GM12865 (cell line): ENCODE data around the gene PRKCA.
"Not testable (repeated sequence)": the region's sequence is repeated elsewhere in the genome, so short reads cannot be mapped to it uniquely, and the experiment has no call there.

Source experiments
- DNase-seq: peaks from one replicate; pipeline ENCODE4 v3.0.0; 2010; ENCODE audit warnings: low read depth
- H3K4me3 ChIP-seq: 2 replicates; pipeline ENCODE4 v1.5.1; 2011; ENCODE audit warnings: mild to moderate bottlenecking, low read depth, low read length, control low read depth
- CTCF ChIP-seq: IDR thresholded peaks from 2 replicates; pipeline ENCODE4 v1.5.1; 2011; ENCODE audit warnings: low read length, control low read depth, low read depth, inconsistent platforms; ENCODE audit not compliant: insufficient read depth; ENCODE audit errors: missing control alignments

Gene PRKCA

GRCh38 chr17:66720567-66720966, 418.2 kb downstream of the PRKCA start:
- TF ChIP-seq CTCF = no peak
- no peak overlapping the region for H3K4me3 ChIP-seq
- DNase-seq = no peak

GRCh38 chr17:66722341-66722740, 419.9 kb downstream of the PRKCA start:
- DNase-seq = no peak
- no peak overlapping the region for H3K4me3 ChIP-seq
- no peak for TF ChIP-seq CTCF

- H3K4me3 ChIP-seq = no peak overlapping the region
- TF ChIP-seq CTCF = no peak
- DNase-seq = no peak
Measured at GRCh38 chr17:66724581-66725341, 422.3 kb downstream of the PRKCA start.

GRCh38 chr17:66725438-66725837, 423.0 kb downstream of the PRKCA start:
- not testable (repeated sequence) for H3K4me3 ChIP-seq, DNase-seq

- no peak for DNase-seq
Measured at GRCh38 chr17:66725956-66726355, 423.5 kb downstream of the PRKCA start.

GRCh38 chr17:66726371-66726770, 424.0 kb downstream of the PRKCA start:
- DNase-seq = no peak
- H3K4me3 ChIP-seq = no peak overlapping the region
- no peak for TF ChIP-seq CTCF

More at GRCh38 chr17:66725956-66726355, 423.5 kb downstream of the PRKCA start:
- no peak for TF ChIP-seq CTCF
- H3K4me3 ChIP-seq = no peak overlapping the region

- DNase-seq = no peak
- no peak overlapping the region for H3K4me3 ChIP-seq
- TF ChIP-seq CTCF = no peak
Measured at GRCh38 chr17:66726846-66727245, 424.4 kb downstream of the PRKCA start.
